Measurements from ENCODE around the gene MAS1L.

The MAS1L gene

DNA sequence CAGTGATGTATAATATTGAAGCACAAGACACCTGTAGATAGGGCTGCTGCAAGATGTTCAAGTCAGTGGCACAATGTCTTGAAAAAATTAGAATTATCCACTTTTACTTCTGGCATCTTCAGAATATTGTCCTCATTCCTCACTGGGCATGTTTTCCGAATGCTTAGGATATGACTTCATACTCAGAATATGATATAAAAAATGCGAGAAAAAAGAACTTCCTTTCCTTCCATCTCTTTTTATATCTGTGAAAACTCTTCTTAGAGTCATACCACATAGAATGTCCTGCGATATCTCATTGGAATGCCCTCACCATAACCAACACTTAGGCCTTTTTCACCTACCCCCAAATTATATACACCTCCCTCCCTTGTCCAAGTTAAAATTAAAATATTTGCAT, 4.6 kb downstream of the MAS1L start:
- in situ Hi-C loops (cut with MboI; ENCODE audit: low sequenced_read_pairs, unreplicated experiment) = no loop called here
- TF ChIP-seq CTCF (IDR thresholded peaks at IDR 0.05; ENCODE audit: borderline replicate concordance, control extremely low read depth, extremely low read depth, insufficient read depth, missing control alignments) = no peak
- no peak for DNase-seq (ENCODE audit: low spot score)

GRCh38 chr6:29479560-29479959, 8.2 kb downstream of the MAS1L start:
- in situ Hi-C loops (cut with MboI; ENCODE audit: low sequenced_read_pairs, unreplicated experiment) = no loop called here
- no peak for DNase-seq (ENCODE audit: low spot score)
- no peak for TF ChIP-seq CTCF (IDR thresholded peaks at IDR 0.05; ENCODE audit: borderline replicate concordance, control extremely low read depth, extremely low read depth, insufficient read depth, missing control alignments)

GRCh38 chr6:29478740-29479139, 9.0 kb downstream of the MAS1L start:
- in situ Hi-C loops (cut with MboI; ENCODE audit: low sequenced_read_pairs, unreplicated experiment) = no loop called here
- no peak for DNase-seq (ENCODE audit: low spot score)
- no peak for TF ChIP-seq CTCF (IDR thresholded peaks at IDR 0.05; ENCODE audit: borderline replicate concordance, control extremely low read depth, extremely low read depth, insufficient read depth, missing control alignments)

- in situ Hi-C loops (cut with MboI; ENCODE audit: low sequenced_read_pairs, unreplicated experiment) = no loop called here
- no peak for TF ChIP-seq CTCF (IDR thresholded peaks at IDR 0.05; ENCODE audit: borderline replicate concordance, control extremely low read depth, extremely low read depth, insufficient read depth, missing control alignments)
- DNase-seq (ENCODE audit: low spot score) = no peak
Measured at GRCh38 chr6:29477923-29478450, 9.8 kb downstream of the MAS1L start.

- no peak for TF ChIP-seq CTCF (IDR thresholded peaks at IDR 0.05; ENCODE audit: borderline replicate concordance, control extremely low read depth, extremely low read depth, insufficient read depth, missing control alignments)
- in situ Hi-C loops (cut with MboI; ENCODE audit: low sequenced_read_pairs, unreplicated experiment) = no loop called here
- DNase-seq (ENCODE audit: low spot score) = no peak
Measured at GRCh38 chr6:29474996-29475395, 12.8 kb downstream of the MAS1L start.

DNA sequence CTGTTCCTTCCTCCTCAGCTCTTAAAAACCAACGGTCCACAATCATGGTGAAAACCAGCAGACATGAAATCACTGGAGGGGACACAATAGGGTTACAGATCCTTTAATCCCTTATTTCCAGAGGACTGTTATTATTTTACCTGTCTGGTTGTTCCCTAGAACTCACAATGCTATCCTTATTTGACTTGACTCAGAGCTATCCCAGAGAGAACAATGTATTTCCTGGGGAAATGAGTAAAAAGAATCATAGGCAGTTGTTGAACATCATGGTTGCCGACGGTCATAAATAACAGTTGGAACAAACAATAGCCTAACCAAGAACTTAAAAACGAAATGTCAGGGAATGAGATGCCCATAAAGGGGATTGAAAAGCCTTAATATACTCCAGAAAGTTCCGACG, 21.5 kb downstream of the MAS1L start:
- no peak for TF ChIP-seq CTCF (IDR thresholded peaks at IDR 0.05; ENCODE audit: borderline replicate concordance, control extremely low read depth, extremely low read depth, insufficient read depth, missing control alignments)
- in situ Hi-C loops (cut with MboI; ENCODE audit: low sequenced_read_pairs, unreplicated experiment) = no loop called here
- DNase-seq (ENCODE audit: low spot score) = no peak

DNA sequence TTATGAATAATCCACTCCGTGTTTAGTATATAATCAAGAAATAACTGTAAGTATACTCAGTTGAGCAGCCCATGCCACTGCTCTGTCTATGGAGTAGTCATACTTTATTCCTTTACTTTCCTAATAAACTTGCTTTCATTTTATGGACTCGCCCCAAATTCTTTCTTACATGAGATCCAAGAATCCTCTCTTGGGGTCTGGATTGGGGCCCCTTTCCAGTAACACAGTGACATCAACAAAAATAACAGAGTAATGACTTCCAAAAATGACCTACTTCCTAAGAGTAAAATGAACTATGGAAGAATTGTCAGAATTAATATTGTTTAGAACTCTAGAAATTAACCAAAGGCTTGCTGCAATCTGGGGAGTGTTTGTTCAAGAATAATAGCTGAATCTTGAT, 22.0 kb downstream of the MAS1L start:
- in situ Hi-C loops (cut with MboI; ENCODE audit: low sequenced_read_pairs, unreplicated experiment) = no loop called here
- DNase-seq (ENCODE audit: low spot score) = no peak
- no peak for TF ChIP-seq CTCF (IDR thresholded peaks at IDR 0.05; ENCODE audit: borderline replicate concordance, control extremely low read depth, extremely low read depth, insufficient read depth, missing control alignments)

All from GM13976 (cell line).